Activated naive CD8-positive, alpha-beta T cell treated with anti-CD3 and anti-CD28 coated beads, Interleukin-2, amount 50 U/mL, for 24 hours (primary cell): ENCODE measurements around the gene CHRNA4.

ENCODE experiments used
- ATAC-seq: fragments of 150-1000 bp; cut with Tn5 transposase; one replicate; pipeline ENCODE4 v1.10.0; 2021
- DNase-seq: peaks from one replicate; pipeline ENCODE4 v3.0.0; 2021
- H3K27ac Mint-ChIP-seq: one replicate; pipeline ENCODE4 v1.8.0; 2021; ENCODE audit warnings: mild to moderate bottlenecking, mixed read lengths
- H3K27me3 Mint-ChIP-seq: one replicate; pipeline ENCODE4 v1.8.0; 2021; ENCODE audit warnings: mixed read lengths
- H3K36me3 Mint-ChIP-seq: one replicate; pipeline ENCODE4 v1.8.0; 2021; ENCODE audit warnings: low read depth, mixed read lengths
- H3K4me1 Mint-ChIP-seq: one replicate; pipeline ENCODE4 v1.8.0; 2021; ENCODE audit warnings: mixed read lengths
- H3K4me3 Mint-ChIP-seq: one replicate; pipeline ENCODE4 v1.8.0; 2021; ENCODE audit warnings: mild to moderate bottlenecking, moderate library complexity, mixed read lengths
- H3K9me3 Mint-ChIP-seq: one replicate; pipeline ENCODE4 v1.8.0; 2021; ENCODE audit warnings: mixed read lengths

Gene CHRNA4

GRCh38 chr20:63376283-63377250, 15.4 kb upstream of the CHRNA4 start:
- no peak for DNase-seq

GRCh38 chr20:63375438-63375837, 14.3 kb upstream of the CHRNA4 start:
- DNase-seq = no peak
- Mint-ChIP-seq H3K27me3 (peaks cover 14% of the 10 kb centered on the region), H3K4me1 (peaks cover 2% of the 10 kb centered on the region), H3K27ac (no peak overlapping the region), H3K36me3 (no peaks in the 10 kb centered on the region), H3K4me3 (no peak overlapping the region), H3K9me3 (no peaks in the 10 kb centered on the region)
- no peak for ATAC-seq

More at GRCh38 chr20:63376283-63377250, 15.4 kb upstream of the CHRNA4 start:
- H3K9me3 Mint-ChIP-seq = no peaks in the 10 kb centered on the region
- peaks cover 14% of the 10 kb centered on the region for H3K27me3 Mint-ChIP-seq
- H3K27ac Mint-ChIP-seq = no peak overlapping the region
- no peak overlapping the region for H3K4me3 Mint-ChIP-seq
- H3K4me1 Mint-ChIP-seq = peaks cover 2% of the 10 kb centered on the region
- ATAC-seq = no peak
- no peaks in the 10 kb centered on the region for H3K36me3 Mint-ChIP-seq

GRCh38 chr20:63374504-63374903, 13.4 kb upstream of the CHRNA4 start:
- DNase-seq = no peak
- H3K27ac Mint-ChIP-seq = no peak overlapping the region
- no peaks in the 10 kb centered on the region for H3K9me3 Mint-ChIP-seq
- peaks cover 11% of the 10 kb centered on the region for H3K27me3 Mint-ChIP-seq
- ATAC-seq = no peak
- H3K4me3 Mint-ChIP-seq = no peak overlapping the region
- H3K36me3 Mint-ChIP-seq = no peaks in the 10 kb centered on the region
- H3K4me1 Mint-ChIP-seq = peaks cover 2% of the 10 kb centered on the region

- H3K4me3 Mint-ChIP-seq = no peak overlapping the region
These were observed 12.8 kb upstream of the CHRNA4 start for GRCh38 chr20:63373996-63374395.

GRCh38 chr20:63372971-63373885, 12.1 kb upstream of the CHRNA4 start:
- H3K27me3 Mint-ChIP-seq = peaks cover 11% of the 10 kb centered on the region
- H3K27ac Mint-ChIP-seq = no peak overlapping the region

More at GRCh38 chr20:63373996-63374395, 12.8 kb upstream of the CHRNA4 start:
- H3K36me3 Mint-ChIP-seq = no peaks in the 10 kb centered on the region
- no peak overlapping the region for H3K27ac Mint-ChIP-seq
- H3K27me3 Mint-ChIP-seq = peaks cover 11% of the 10 kb centered on the region
- no peaks in the 10 kb centered on the region for H3K9me3 Mint-ChIP-seq
- no peak for DNase-seq
- no peak for ATAC-seq
- H3K4me1 Mint-ChIP-seq = peaks cover 2% of the 10 kb centered on the region

GRCh38 chr20:63371291-63371865, 10.2 kb upstream of the CHRNA4 start:
- H3K9me3 Mint-ChIP-seq = no peaks in the 10 kb centered on the region
- no peak overlapping the region for H3K27ac Mint-ChIP-seq
- H3K4me3 Mint-ChIP-seq = no peak overlapping the region
- H3K4me1 Mint-ChIP-seq = no peaks in the 10 kb centered on the region
- H3K36me3 Mint-ChIP-seq = no peaks in the 10 kb centered on the region
- no peak for DNase-seq
- ATAC-seq = no peak
- peaks cover 5% of the 10 kb centered on the region for H3K27me3 Mint-ChIP-seq

More at GRCh38 chr20:63372971-63373885, 12.1 kb upstream of the CHRNA4 start:
- peaks cover 2% of the 10 kb centered on the region for H3K4me1 Mint-ChIP-seq
- H3K9me3 Mint-ChIP-seq = no peaks in the 10 kb centered on the region
- H3K4me3 Mint-ChIP-seq = no peak overlapping the region
- H3K36me3 Mint-ChIP-seq = no peaks in the 10 kb centered on the region
- no peak for ATAC-seq
- no peak for DNase-seq

GRCh38 chr20:63370618-63371187, 9.6 kb upstream of the CHRNA4 start:
- ATAC-seq (no peak), DNase-seq (no peak)
- Mint-ChIP-seq H3K9me3 (no peaks in the 10 kb centered on the region), H3K27ac (no peak overlapping the region), H3K36me3 (no peaks in the 10 kb centered on the region), H3K4me1 (no peaks in the 10 kb centered on the region), H3K27me3 (peaks cover 2% of the 10 kb centered on the region), H3K4me3 (no peak overlapping the region)

- no peaks in the 10 kb centered on the region for H3K9me3 Mint-ChIP-seq
- no peaks in the 10 kb centered on the region for H3K36me3 Mint-ChIP-seq
- H3K4me3 Mint-ChIP-seq = no peak overlapping the region
- H3K27ac Mint-ChIP-seq = no peak overlapping the region
- ATAC-seq (no peak), DNase-seq (no peak)
- H3K4me1 Mint-ChIP-seq = no peaks in the 10 kb centered on the region
- H3K27me3 Mint-ChIP-seq = peaks cover 2% of the 10 kb centered on the region
These were observed 8.8 kb upstream of the CHRNA4 start for GRCh38 chr20:63369724-63370617.

- Mint-ChIP-seq H3K27ac (no peak overlapping the region), H3K4me1 (no peaks in the 10 kb centered on the region), H3K27me3 (no peaks in the 10 kb centered on the region), H3K4me3 (no peak overlapping the region), H3K36me3 (no peaks in the 10 kb centered on the region), H3K9me3 (no peaks in the 10 kb centered on the region)
- DNase-seq (no peak), ATAC-seq (no peak)
These were observed 7.9 kb upstream of the CHRNA4 start for GRCh38 chr20:63369024-63369530.

GRCh38 chr20:63368151-63368550, 7.0 kb upstream of the CHRNA4 start:
- no peak for DNase-seq

GRCh38 chr20:63367446-63368055, 6.4 kb upstream of the CHRNA4 start:
- peaks cover 4% of the 10 kb centered on the region for H3K27me3 Mint-ChIP-seq
- ATAC-seq = no peak

More at GRCh38 chr20:63368151-63368550, 7.0 kb upstream of the CHRNA4 start:
- Mint-ChIP-seq H3K9me3 (no peaks in the 10 kb centered on the region), H3K27ac (no peak overlapping the region), H3K4me1 (no peaks in the 10 kb centered on the region), H3K4me3 (no peak overlapping the region), H3K36me3 (no peaks in the 10 kb centered on the region), H3K27me3 (no peaks in the 10 kb centered on the region)
- no peak for ATAC-seq

GRCh38 chr20:63366390-63367365, 5.5 kb upstream of the CHRNA4 start:
- H3K36me3 Mint-ChIP-seq = no peaks in the 10 kb centered on the region
- no peak overlapping the region for H3K4me3 Mint-ChIP-seq
- ATAC-seq = no peak
- no peak overlapping the region for H3K27ac Mint-ChIP-seq
- H3K4me1 Mint-ChIP-seq = no peaks in the 10 kb centered on the region
- peaks cover 9% of the 10 kb centered on the region for H3K27me3 Mint-ChIP-seq
- DNase-seq = no peak
- H3K9me3 Mint-ChIP-seq = no peaks in the 10 kb centered on the region

More at GRCh38 chr20:63367446-63368055, 6.4 kb upstream of the CHRNA4 start:
- DNase-seq = no peak
- no peak overlapping the region for H3K4me3 Mint-ChIP-seq
- H3K9me3 Mint-ChIP-seq = no peaks in the 10 kb centered on the region
- H3K36me3 Mint-ChIP-seq = no peaks in the 10 kb centered on the region
- no peaks in the 10 kb centered on the region for H3K4me1 Mint-ChIP-seq
- no peak overlapping the region for H3K27ac Mint-ChIP-seq
